HepG2 (cell line): ENCODE data around the gene ANKRD13D. TPM values are rescaled to one million over a fixed set of nuclear protein-coding genes. Genes with fewer than 3 reads are reported as not detected.
A peak's percentile ranks its signal among the peaks of the same experiment; 100 is the strongest.

ENCODE experiments used
- EP300 ChIP-seq, 3 experiments: sonication (generic) in 1 of 3; formaldehyde crosslinking in 1 of 3; IDR thresholded peaks; 2 replicates each; pipeline versions ENCODE4 v1.5.1 to v1.6.1; 2011 to 2020; ENCODE audit warnings: low read depth in 2 of 3, low read length in 2 of 3, borderline replicate concordance in 1 of 3, improper control_type of control experiment in 1 of 3, mild to moderate bottlenecking in 1 of 3, missing genetic modification reagents in 1 of 3, moderate library complexity in 1 of 3
- RFX1 ChIP-seq: fragments of 450-650 bp; IDR thresholded peaks from 2 replicates; pipeline ENCODE4 v1.6.1; 2017
- RFX3 ChIP-seq: IDR thresholded peaks from 2 replicates; pipeline ENCODE4 v1.6.1; 2016; ENCODE audit warnings: missing biosample characterization, missing genetic modification reagents
- STAG1 ChIP-seq: sonication (generic); formaldehyde crosslinking; IDR thresholded peaks from 2 replicates; pipeline ENCODE4 v1.4.0; 2020; ENCODE audit warnings: missing genetic modification reagents
- ZNF720 ChIP-seq: sonication (generic); formaldehyde crosslinking; IDR thresholded peaks from 2 replicates; pipeline ENCODE4 v1.4.0; 2020; ENCODE audit warnings: missing genetic modification reagents
- polyA plus RNA-seq, 8 experiments: library from polyadenylated mRNA; depleted of rRNA in 3 of 8; stranded (reverse) in 7 of 8; unstranded in 1 of 8; fragments of >200 nt; fragmentation: Illumina TruSeq in 4 of 8; extraction: Trizol in 4 of 8; gene quantifications; 2 replicates each; pipeline versions ENCODE4 v1.2.1 to v1.2.3, GENCODE V29; 2011 to 2016; ENCODE audit warnings: low read depth in 4 of 8, missing spikeins in 1 of 8, mixed read lengths in 1 of 8; ENCODE audit not compliant: insufficient read depth in 1 of 8
- total RNA-seq, 5 experiments: library from RNA; depleted of rRNA; stranded (reverse); fragments of >200 nt; fragmentation: Illumina TruSeq; extraction: Trizol; gene quantifications; 2 replicates each; pipeline ENCODE4 v1.2.3, GENCODE V29; 2016; ENCODE audit warnings: low read depth in 1 of 5
- TF ChIP-seq, protein P1 (sequence below): sonication (generic); formaldehyde crosslinking; IDR thresholded peaks from 2 replicates; pipeline ENCODE4 v1.5.0; 2020; ENCODE audit warnings: mild to moderate bottlenecking, missing genetic modification reagents, borderline replicate concordance
- TF ChIP-seq, protein P2 (sequence below): sonication (generic); formaldehyde crosslinking; conservative IDR thresholded peaks from 2 replicates; pipeline ENCODE4 v1.4.0; 2020; ENCODE audit warnings: missing genetic modification reagents
- TF ChIP-seq, protein P3 (sequence below): IDR thresholded peaks from 2 replicates; pipeline ENCODE4 v1.6.1; 2016; ENCODE audit warnings: low read depth, control low read depth

The ANKRD13D gene
- total and polyA plus RNA-seq, 2 of the 13 experiments (the other 11 are each of a cell fraction or from before 2014, with no cell fraction given) = 18.6 to 27.3 TPM

DNA sequence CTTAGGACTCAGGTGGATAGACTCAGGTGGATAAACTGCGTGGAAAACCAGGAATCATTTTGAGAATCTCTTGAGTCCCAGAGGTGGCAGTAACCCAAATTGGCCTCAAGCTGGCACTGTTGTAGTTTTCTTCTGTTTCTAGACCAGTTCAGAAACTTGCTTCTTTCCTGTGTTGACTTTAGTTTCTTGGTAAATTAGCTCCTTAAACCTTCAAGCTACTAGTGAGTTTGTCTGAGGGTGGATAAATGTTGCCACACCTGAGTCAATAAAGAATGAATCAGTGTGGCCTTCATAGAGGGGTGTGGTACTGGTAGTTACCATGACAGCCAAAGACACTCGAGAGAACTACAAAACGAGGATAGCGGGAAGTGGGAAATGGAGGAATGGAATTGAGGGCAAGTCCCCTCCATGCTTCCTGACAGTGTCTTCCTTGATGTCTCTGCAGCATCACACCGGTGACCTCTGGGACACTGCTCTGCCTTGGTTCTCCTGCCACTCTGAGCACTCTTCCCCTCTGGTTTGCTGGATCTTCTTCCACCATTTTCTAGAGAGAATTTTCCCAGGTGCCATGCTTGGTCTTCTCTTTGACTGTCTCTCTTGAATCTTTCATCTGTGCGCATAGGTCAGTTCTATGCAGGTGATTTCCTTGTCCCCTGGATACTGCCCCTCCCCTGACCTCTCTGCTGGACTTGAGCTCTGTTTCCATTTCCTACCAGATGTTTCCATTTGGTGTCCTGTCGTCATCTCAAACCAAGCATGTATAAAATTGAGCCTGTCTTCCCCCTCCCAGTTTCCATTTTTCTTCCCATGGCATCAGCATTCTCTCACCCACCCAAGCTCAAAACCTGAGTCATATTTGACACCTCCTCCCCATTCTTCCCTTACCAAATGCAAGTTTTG lies 57.1 kb downstream of the ANKRD13D start (continued):
- TF ChIP-seq, protein P1, sequence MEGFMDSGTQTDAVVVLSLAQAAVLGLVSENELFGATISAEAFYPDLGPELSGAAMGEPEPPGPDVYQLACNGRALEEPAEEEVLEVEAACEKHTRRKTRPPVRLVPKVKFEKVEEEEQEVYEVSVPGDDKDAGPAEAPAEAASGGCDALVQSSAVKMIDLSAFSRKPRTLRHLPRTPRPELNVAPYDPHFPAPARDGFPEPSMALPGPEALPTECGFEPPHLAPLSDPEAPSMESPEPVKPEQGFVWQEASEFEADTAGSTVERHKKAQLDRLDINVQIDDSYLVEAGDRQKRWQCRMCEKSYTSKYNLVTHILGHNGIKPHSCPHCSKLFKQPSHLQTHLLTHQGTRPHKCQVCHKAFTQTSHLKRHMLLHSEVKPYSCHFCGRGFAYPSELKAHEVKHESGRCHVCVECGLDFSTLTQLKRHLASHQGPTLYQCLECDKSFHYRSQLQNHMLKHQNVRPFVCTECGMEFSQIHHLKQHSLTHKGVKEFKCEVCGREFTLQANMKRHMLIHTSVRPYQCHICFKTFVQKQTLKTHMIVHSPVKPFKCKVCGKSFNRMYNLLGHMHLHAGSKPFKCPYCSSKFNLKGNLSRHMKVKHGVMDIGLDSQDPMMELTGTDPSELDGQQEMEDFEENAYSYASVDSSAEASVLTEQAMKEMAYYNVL (CRISPR knock-in tag) = no peak
- TF ChIP-seq RFX1 (peak; percentile 65), RFX3 (CRISPR knock-in tag) (peak; percentile 62; the same call in 1 of the 2 replicates), STAG1 (CRISPR knock-in tag) (peak; percentile 42), EP300 (IDR thresholded peaks at IDR 0.05; ENCODE audit: low read depth in 2 of 2, low read length in 2 of 2) (peak in 1 of 2 experiments; percentile 17; a peak in 1 of 4 replicates), EP300 (CRISPR knock-in tag; IDR thresholded peaks at IDR 0.05; ENCODE audit: borderline replicate concordance) (no peak), ZNF720 (no peak)
- TF ChIP-seq, protein P2, sequence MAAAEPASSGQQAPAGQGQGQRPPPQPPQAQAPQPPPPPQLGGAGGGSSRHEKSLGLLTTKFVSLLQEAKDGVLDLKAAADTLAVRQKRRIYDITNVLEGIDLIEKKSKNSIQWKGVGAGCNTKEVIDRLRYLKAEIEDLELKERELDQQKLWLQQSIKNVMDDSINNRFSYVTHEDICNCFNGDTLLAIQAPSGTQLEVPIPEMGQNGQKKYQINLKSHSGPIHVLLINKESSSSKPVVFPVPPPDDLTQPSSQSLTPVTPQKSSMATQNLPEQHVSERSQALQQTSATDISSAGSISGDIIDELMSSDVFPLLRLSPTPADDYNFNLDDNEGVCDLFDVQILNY (CRISPR knock-in tag) = no peak
- TF ChIP-seq, protein P3, sequence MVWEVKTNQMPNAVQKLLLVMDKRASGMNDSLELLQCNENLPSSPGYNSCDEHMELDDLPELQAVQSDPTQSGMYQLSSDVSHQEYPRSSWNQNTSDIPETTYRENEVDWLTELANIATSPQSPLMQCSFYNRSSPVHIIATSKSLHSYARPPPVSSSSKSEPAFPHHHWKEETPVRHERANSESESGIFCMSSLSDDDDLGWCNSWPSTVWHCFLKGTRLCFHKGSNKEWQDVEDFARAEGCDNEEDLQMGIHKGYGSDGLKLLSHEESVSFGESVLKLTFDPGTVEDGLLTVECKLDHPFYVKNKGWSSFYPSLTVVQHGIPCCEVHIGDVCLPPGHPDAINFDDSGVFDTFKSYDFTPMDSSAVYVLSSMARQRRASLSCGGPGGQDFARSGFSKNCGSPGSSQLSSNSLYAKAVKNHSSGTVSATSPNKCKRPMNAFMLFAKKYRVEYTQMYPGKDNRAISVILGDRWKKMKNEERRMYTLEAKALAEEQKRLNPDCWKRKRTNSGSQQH = no peak
